ENCODE results near the gene SART1.

SART1 gene

DNA sequence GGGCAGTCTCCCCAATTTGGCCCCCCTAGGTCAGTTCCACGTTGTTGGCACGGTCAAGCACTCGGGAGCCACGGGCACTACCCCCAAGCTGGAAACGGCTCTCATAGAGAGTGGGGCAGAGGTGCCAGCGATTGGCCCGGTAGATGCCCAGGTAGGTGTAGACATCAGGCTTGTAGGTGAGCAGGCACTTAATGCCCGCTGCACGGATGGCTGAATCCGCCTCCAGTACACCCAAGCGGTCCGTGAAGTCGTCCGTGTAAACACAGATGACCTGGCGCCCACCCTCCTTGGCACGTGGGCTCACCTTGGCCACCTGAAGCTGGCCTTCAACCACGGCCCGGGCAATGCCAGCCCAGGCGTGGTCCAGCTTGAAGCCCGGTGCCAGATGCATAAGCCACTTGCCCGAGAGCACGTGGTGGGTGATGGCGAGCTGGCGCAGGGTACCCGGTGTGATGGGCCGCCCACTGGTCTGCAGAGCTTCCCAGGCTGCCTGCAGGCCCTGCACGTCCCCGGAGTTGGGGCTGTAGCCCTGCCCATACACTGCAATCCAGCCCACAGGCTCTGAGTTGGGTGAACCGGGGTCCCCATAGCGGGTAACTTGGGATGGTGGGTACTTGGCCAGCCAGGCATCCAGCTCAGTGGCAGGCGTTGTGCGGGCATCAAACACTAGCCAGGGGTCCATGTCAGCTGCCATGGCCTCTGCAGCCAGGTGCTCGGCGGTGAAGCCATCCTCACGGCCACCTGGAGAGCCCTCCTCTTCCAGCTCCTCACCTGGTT is 43.9 kb upstream of the SART1 start:
- H3K27ac ChIP-seq (ENCODE audit: low read depth, low read length, poor library complexity, severe bottlenecking) = no peak overlapping the region
- H3K27me3 ChIP-seq (ENCODE audit: insufficient read depth, low read length) = no peaks in the 10 kb centered on the region
- no peaks in the 10 kb centered on the region for H4K20me1 ChIP-seq (ENCODE audit: insufficient read depth, low read length)
- H3K9me3 ChIP-seq (ENCODE audit: low read length) = no peaks in the 10 kb centered on the region
- peaks cover 24% of the 10 kb centered on the region for H3K4me1 ChIP-seq (ENCODE audit: insufficient read depth, low read length, severe bottlenecking)
- 0 out of 2 replicates have a peak, but pooled peaks cover under 1% of the 10 kb centered on the region for H3K36me3 ChIP-seq (ENCODE audit: insufficient read depth, low read length)
- H3F3A ChIP-seq (ENCODE audit: insufficient read depth, low read length) = no peaks in the 10 kb centered on the region
- H3K9ac ChIP-seq (ENCODE audit: low read length) = peak overlapping the region; percentile 83
- H3K4me3 ChIP-seq (ENCODE audit: low read depth, low read length, poor library complexity, severe bottlenecking) = peak overlapping the region; percentile 78
- H3K79me2 ChIP-seq (ENCODE audit: insufficient read depth, low read length) = no peaks in the 10 kb centered on the region
- peak overlapping the region; percentile 98 for H3K4me2 ChIP-seq (ENCODE audit: low read length)
- no peak for TF ChIP-seq EZH2 (IDR thresholded peaks at IDR 0.05; ENCODE audit: borderline replicate concordance, low read length)
- TF ChIP-seq, protein P1, sequence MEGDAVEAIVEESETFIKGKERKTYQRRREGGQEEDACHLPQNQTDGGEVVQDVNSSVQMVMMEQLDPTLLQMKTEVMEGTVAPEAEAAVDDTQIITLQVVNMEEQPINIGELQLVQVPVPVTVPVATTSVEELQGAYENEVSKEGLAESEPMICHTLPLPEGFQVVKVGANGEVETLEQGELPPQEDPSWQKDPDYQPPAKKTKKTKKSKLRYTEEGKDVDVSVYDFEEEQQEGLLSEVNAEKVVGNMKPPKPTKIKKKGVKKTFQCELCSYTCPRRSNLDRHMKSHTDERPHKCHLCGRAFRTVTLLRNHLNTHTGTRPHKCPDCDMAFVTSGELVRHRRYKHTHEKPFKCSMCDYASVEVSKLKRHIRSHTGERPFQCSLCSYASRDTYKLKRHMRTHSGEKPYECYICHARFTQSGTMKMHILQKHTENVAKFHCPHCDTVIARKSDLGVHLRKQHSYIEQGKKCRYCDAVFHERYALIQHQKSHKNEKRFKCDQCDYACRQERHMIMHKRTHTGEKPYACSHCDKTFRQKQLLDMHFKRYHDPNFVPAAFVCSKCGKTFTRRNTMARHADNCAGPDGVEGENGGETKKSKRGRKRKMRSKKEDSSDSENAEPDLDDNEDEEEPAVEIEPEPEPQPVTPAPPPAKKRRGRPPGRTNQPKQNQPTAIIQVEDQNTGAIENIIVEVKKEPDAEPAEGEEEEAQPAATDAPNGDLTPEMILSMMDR (IDR thresholded peaks at IDR 0.05; ENCODE audit: low read length) = no peak
- no peak overlapping the region for H2AFZ ChIP-seq (ENCODE audit: low read length)
- H3K9me2 ChIP-seq (ENCODE audit: low read depth, low read length) = no peaks in the 10 kb centered on the region

DNA sequence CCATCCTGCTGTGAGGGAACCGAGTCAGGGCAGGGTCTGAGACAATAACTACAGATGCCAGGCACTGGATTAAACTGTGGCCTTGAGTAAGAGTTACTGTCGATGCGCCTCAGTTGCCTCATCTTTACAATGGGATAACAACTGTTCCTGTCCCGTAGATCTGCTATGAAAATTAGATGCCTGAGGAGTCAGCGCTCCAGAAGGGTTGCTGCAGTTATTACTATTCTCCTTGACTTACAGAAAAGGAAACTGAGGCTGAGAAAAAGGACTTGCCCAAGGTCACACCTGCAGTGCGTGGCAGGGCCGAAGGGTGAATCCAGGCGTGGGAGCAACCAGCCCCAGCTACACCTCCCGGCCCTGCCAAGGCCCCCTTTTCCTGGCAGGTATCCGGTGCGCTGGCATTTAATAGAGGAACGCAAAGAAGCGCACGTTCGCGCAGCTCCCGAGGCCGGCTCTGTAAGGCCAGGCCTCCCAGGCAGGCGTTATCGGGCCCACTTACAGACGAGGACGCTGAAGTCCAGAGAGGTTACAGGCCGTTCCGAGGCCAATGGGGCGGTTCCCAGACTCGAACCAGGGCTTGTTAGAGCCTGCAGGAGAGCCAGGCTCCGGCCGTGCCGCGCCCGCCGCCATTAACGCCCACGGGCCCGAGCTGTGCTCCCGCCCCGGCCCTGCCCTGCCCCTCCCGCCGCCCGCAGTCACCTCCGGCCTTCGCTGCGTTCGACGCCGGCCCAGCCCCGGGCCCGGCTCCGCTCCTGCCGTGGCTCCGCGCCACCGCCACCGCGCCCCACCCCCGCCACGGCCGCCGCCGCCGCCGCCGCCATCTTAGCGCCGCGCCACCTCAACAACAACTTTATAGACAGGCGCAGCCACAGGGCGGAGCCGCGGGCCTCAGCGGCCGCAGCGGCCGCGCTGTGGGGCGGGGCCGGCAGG is 43.1 kb upstream of the SART1 start, which contains the start of gene C11orf68:
Gene C11orf68, minus strand, starts transcription at position 852 of the 930 bp plus-strand sequence. Its CDS starts 31 bp downstream, at position 821.
- no peaks in the 10 kb centered on the region for H3K27me3 ChIP-seq (ENCODE audit: insufficient read depth, low read length)
- TF ChIP-seq, protein P1 (IDR thresholded peaks at IDR 0.05; ENCODE audit: low read length) = no peak
- no peak for TF ChIP-seq EZH2 (IDR thresholded peaks at IDR 0.05; ENCODE audit: borderline replicate concordance, low read length)
- H4K20me1 ChIP-seq (ENCODE audit: insufficient read depth, low read length) = no peaks in the 10 kb centered on the region
- peak within 1 kb of the TSS; percentile 83 for H3K9ac ChIP-seq (ENCODE audit: low read length)
- peak within 1 kb of the TSS; percentile 98 for H3K4me2 ChIP-seq (ENCODE audit: low read length)
- no peaks in the 10 kb centered on the region for H3K9me2 ChIP-seq (ENCODE audit: low read depth, low read length)
- no peaks in the 10 kb centered on the region for H3F3A ChIP-seq (ENCODE audit: insufficient read depth, low read length)
- peaks cover 24% of the 10 kb centered on the region for H3K4me1 ChIP-seq (ENCODE audit: insufficient read depth, low read length, severe bottlenecking)
- no peak within 1 kb of the TSS for H2AFZ ChIP-seq (ENCODE audit: low read length)
- H3K9me3 ChIP-seq (ENCODE audit: low read length) = no peaks in the 10 kb centered on the region
- H3K27ac ChIP-seq (ENCODE audit: low read depth, low read length, poor library complexity, severe bottlenecking) = no peak within 1 kb of the TSS
- H3K79me2 ChIP-seq (ENCODE audit: insufficient read depth, low read length) = no peaks in the 10 kb centered on the region
- H3K4me3 ChIP-seq (ENCODE audit: low read depth, low read length, poor library complexity, severe bottlenecking) = peak within 1 kb of the TSS; percentile 85
- H3K36me3 ChIP-seq (ENCODE audit: insufficient read depth, low read length) = 0 out of 2 replicates have a peak, but pooled peaks cover 3% of the 10 kb centered on the region

DNA sequence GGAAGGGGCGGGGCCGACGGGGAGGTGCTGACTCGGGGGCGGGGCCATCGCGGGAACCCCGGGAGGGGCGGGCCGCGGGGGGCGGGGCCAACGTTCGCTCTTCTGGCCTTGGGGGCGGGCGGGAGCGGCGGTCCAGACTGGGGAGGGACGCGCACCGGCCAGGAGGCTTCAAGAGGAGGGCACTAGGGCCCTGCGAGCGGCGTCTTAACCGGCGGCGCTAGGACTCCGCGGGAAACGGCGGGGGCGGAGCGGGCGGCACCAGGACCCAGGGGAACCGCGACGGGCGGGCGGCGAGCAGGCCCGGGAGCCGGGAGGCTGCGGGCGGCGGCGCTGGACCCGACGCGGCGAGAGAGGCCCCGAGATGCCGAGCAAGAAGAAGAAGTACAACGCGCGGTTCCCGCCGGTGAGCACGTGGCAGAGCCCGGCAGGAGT is 42.4 kb upstream of the SART1 start, which contains the start of gene DRAP1:
Gene DRAP1, plus strand, starts transcription at position 286 of the 432 bp plus-strand sequence. Its CDS starts 76 bp downstream, at position 362.
- no peaks in the 10 kb centered on the region for H3K79me2 ChIP-seq (ENCODE audit: insufficient read depth, low read length)
- no peaks in the 10 kb centered on the region for H3K9me2 ChIP-seq (ENCODE audit: low read depth, low read length)
- H3K9ac ChIP-seq (ENCODE audit: low read length) = peak within 1 kb of the TSS; percentile 83
- peaks cover 24% of the 10 kb centered on the region for H3K4me1 ChIP-seq (ENCODE audit: insufficient read depth, low read length, severe bottlenecking)
- no peaks in the 10 kb centered on the region for H3K27me3 ChIP-seq (ENCODE audit: insufficient read depth, low read length)
- peak within 1 kb of the TSS; percentile 98 for H3K4me2 ChIP-seq (ENCODE audit: low read length)
- 0 out of 2 replicates have a peak, but pooled peaks cover 3% of the 10 kb centered on the region for H3K36me3 ChIP-seq (ENCODE audit: insufficient read depth, low read length)
- H3K4me3 ChIP-seq (ENCODE audit: low read depth, low read length, poor library complexity, severe bottlenecking) = peak within 1 kb of the TSS; percentile 85
- no peaks in the 10 kb centered on the region for H3K9me3 ChIP-seq (ENCODE audit: low read length)
- no peaks in the 10 kb centered on the region for H3F3A ChIP-seq (ENCODE audit: insufficient read depth, low read length)
- H3K27ac ChIP-seq (ENCODE audit: low read depth, low read length, poor library complexity, severe bottlenecking) = no peak within 1 kb of the TSS
- no peak for TF ChIP-seq EZH2 (IDR thresholded peaks at IDR 0.05; ENCODE audit: borderline replicate concordance, low read length)
- TF ChIP-seq, protein P1 (IDR thresholded peaks at IDR 0.05; ENCODE audit: low read length) = no peak
- no peak within 1 kb of the TSS for H2AFZ ChIP-seq (ENCODE audit: low read length)
- no peaks in the 10 kb centered on the region for H4K20me1 ChIP-seq (ENCODE audit: insufficient read depth, low read length)

All from OCI-LY1 (cell line).